Measurements from ENCODE around the gene CRYGC. TPM values are rescaled to one million over a fixed set of nuclear protein-coding genes. Genes with fewer than 3 reads are reported as not detected.

The CRYGC gene
- total and polyA plus RNA-seq, 7 experiments from 2014 or later: not detected

GRCh38 chr2:208083807-208084206 is 45.8 kb downstream of the CRYGC start:
- Mint-ChIP-seq H3K9me3 (peaks cover 0 to 6% (median 2%) of the 10 kb centered on the region in 11 donors), H3K27me3 (peaks cover 14 to 25% (median 22%) of the 10 kb centered on the region in 5 donors), H3K27ac (no peak overlapping the region), H3K4me3 (no peak overlapping the region), H3K4me1 (no peaks in the 10 kb centered on the region), H3K36me3 (peaks cover 0 to 9% (median 0%) of the 10 kb centered on the region in 5 donors)
- ATAC-seq: no peak
- Histone ChIP-seq H3K36me3 (ENCODE audit: control insufficient read depth in 2 of 3, insufficient read depth in 3 of 3, low read length in 3 of 3) (no peaks in the 10 kb centered on the region), H3K27ac (ENCODE audit: low read depth, low read length) (no peak overlapping the region), H3K4me3 (ENCODE audit: low read length) (no peak overlapping the region), H3K4me1 (ENCODE audit: control insufficient read depth in 2 of 2, insufficient read depth in 2 of 2, low read length in 2 of 2) (no peaks in the 10 kb centered on the region), H3K9me3 (ENCODE audit: control insufficient read depth in 2 of 3, low read length in 3 of 3) (no peaks in the 10 kb centered on the region), H3K27me3 (ENCODE audit: control insufficient read depth in 2 of 2, insufficient read depth in 2 of 2, low read length in 2 of 2) (no peaks in the 10 kb centered on the region)
- CTCF ChIA-PET: no interaction called here
- no peak for DNase-seq
- POLR2A ChIA-PET: no interaction called here
- intact Hi-C loops (cut with micrococcal nuclease): no loop called here

Other genes with a start within 250 kb of the CRYGC start
- 10 to 100 TPM in 4 of 5 experiments, 1 to 10 TPM in 1; 6.1 to 19.4 (median 15.5) TPM for gene PLEKHM3, start 104.3 kb downstream of the CRYGC start, total RNA-seq
- gene PLEKHM3, start 104.3 kb downstream of the CRYGC start, polyA plus RNA-seq: 1 to 10 TPM; 3.8 to 5.4 TPM
- not detected for gene CRYGD, start 5.3 kb downstream of the CRYGC start, total RNA-seq
- not detected for gene CRYGD, start 5.3 kb downstream of the CRYGC start, polyA plus RNA-seq
- not detected for gene CRYGB, start 16.3 kb upstream of the CRYGC start, total RNA-seq
- gene CRYGB, start 16.3 kb upstream of the CRYGC start, polyA plus RNA-seq: not detected
- gene CRYGA, start 33.8 kb upstream of the CRYGC start, total RNA-seq: not detected
- not detected for gene CRYGA, start 33.8 kb upstream of the CRYGC start, polyA plus RNA-seq
- not detected for gene C2orf80, start 60.2 kb upstream of the CRYGC start, total RNA-seq
- not detected for gene C2orf80, start 60.2 kb upstream of the CRYGC start, polyA plus RNA-seq
- 10 to 100 TPM in 4 of 5 experiments, 1 to 10 TPM in 1; 5.0 to 26.4 (median 20.4) TPM for gene IDH1, start 125.2 kb upstream of the CRYGC start, total RNA-seq
- gene IDH1, start 125.2 kb upstream of the CRYGC start, polyA plus RNA-seq: 1 to 10 TPM; 1.8 to 3.9 TPM
- gene PIKFYVE, start 136.4 kb upstream of the CRYGC start, total RNA-seq: 10 to 100 TPM; 33.4 to 52.3 (median 39.1) TPM
- 1 to 10 TPM; 5.9 to 8.4 TPM for gene PIKFYVE, start 136.4 kb upstream of the CRYGC start, polyA plus RNA-seq

Data from naive thymus-derived CD4-positive, alpha-beta T cell (primary cell).